ENCODE results near the gene MTSS2.

DNA sequence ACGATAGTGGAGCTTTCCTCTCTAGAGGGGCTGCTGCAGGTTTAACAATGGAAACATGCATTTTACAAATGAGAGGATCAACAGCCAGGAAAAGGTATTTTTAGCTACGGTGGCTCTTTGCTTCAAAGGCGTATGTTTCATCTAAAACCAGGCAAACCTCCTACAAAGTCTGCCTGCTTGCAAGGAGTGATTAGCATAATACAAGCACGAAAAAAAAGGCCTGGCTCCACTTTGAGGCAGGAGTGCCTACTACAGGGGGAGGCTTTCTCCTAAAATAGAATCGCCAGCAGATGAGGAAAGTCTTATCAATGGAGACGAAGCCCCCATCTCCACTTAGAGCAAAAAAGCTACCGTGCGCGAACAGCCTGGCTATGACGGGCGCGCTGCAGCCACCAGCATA is 27.1 kb upstream of the MTSS2 start:
- TF ChIP-seq, protein P1, sequence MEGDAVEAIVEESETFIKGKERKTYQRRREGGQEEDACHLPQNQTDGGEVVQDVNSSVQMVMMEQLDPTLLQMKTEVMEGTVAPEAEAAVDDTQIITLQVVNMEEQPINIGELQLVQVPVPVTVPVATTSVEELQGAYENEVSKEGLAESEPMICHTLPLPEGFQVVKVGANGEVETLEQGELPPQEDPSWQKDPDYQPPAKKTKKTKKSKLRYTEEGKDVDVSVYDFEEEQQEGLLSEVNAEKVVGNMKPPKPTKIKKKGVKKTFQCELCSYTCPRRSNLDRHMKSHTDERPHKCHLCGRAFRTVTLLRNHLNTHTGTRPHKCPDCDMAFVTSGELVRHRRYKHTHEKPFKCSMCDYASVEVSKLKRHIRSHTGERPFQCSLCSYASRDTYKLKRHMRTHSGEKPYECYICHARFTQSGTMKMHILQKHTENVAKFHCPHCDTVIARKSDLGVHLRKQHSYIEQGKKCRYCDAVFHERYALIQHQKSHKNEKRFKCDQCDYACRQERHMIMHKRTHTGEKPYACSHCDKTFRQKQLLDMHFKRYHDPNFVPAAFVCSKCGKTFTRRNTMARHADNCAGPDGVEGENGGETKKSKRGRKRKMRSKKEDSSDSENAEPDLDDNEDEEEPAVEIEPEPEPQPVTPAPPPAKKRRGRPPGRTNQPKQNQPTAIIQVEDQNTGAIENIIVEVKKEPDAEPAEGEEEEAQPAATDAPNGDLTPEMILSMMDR (IDR thresholded peaks at IDR 0.05; ENCODE audit: insufficient read depth, low read length, poor library complexity, severe bottlenecking): no peak
- TF ChIP-seq EZH2phosphoT487 (conservative IDR thresholded peaks at IDR 0.05; ENCODE audit: low read length): no peak
